Activated gamma-delta T cell treated with anti-CD3 and anti-CD28 coated beads, Interleukin-2, amount 50 U/mL, for 16 hours (primary cell): Measurements from ENCODE around the gene ADAMTS20.
"Not testable (repeated sequence)": the region's sequence is repeated elsewhere in the genome, so short reads cannot be mapped to it uniquely, and the experiment has no call there.

Experiments
- DNase-seq: peaks from one replicate; pipeline ENCODE4 v3.0.0-alpha.2; 2020; ENCODE audit warnings: low read depth

The ADAMTS20 gene

GRCh38 chr12:43551971-43552559 is at the start of gene ADAMTS20:
TSS of gene ADAMTS20 (minus strand) at chr12:43552203. CDS start at chr12:43551921, 282 bp downstream.
- no peak for DNase-seq

GRCh38 chr12:43599708-43600107 is 47.7 kb upstream of the ADAMTS20 start:
- DNase-seq = no peak

DNA sequence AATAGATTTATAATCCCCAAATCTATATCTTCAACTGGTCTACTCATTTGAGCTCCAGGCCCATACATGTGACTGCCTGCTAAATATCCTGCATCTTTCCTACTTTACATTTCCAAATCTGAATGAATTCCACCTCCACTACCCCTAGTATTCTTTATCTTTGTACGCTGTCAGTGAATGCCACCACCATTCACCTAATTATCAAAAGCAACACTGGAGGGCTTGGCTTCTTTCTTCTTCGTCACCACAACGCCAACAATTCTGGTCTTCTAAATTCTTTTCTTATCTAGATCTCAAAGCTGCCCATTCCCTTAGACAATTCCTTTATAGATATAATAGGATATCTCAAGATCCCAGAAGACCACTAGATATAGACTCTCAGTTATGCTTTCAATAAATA is 47.1 kb upstream of the ADAMTS20 start:
- DNase-seq = no peak

DNA sequence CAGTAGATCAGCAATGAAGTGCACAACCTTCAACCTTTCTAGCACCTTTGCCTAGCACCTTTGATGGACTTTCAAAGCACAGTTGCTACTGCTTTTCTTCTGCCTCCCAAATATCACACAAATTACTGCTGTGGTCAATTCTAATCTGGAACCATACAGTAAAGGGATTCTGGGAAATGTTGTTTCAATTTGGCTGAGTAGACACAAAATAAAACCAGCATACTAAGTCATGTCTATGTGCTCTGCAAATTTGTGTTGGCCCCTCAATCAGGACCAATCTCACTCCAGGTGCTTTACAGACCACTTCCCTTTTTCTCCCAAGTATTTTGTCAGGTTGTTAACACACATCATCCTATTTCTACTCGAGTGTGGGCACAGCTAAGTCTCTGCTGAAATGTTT is 38.3 kb upstream of the ADAMTS20 start:
- no peak for DNase-seq

- no peak for DNase-seq
These were observed 34.7 kb upstream of the ADAMTS20 start for GRCh38 chr12:43586646-43587245.

GRCh38 chr12:43585676-43586075 is 33.7 kb upstream of the ADAMTS20 start:
- DNase-seq = no peak

DNA sequence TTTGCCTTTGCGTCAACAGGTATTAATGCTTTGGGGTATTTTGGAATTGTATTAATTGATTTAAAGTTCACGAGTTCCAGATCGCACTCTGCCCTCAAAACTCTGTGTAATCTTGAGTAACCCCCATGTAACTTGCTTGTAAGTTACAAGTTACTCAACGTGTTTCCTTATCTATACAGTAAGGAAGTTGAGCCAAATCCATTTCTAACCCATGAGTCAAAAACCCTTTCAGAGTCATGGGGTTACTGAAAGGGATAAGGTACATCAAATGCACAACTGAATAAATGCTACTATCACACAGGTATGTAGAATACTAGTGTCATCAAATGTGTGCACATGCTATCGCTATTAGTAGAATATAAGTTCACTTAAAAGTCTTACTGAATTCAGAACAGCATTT is 28.6 kb upstream of the ADAMTS20 start:
- no peak for DNase-seq

DNA sequence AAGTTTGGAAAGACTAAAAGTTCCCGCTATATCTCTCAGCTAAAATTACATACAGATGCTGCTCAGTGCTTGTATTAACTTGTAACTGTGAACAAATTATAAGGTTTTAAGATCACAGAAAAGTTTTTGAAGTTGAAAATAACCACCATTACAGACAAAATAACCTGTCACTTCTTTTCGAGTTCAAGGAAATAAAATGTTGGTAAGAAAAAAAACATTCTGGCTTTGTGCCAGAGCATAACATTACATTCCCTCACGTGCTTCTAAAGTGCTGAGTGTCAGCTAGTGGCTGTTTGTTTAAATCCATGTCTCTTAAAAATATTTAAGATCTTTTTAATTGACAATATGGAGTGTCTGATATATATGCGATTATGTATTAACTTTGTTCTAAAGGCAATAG is 27.2 kb upstream of the ADAMTS20 start:
- DNase-seq = no peak

GRCh38 chr12:43578782-43579181 is 26.8 kb upstream of the ADAMTS20 start:
- DNase-seq = no peak

DNA sequence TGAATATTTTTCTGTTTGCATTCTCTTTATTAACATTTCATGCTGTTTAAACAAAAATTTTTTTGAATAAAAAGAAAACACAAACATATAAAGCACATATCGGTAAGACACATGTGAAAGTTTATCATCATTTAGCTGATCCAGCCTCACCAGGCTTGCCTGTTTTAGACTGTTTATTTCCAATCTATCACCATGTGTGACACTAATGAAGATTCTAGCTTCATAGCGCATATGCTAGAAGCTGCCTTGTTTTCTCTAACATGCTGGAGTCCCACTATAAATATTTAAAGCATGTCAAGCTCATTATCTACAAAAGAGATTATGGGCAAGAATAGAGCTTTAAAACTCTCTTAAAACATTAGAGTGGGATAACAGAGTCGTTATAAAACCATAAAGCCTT is 25.4 kb upstream of the ADAMTS20 start:
- no peak for DNase-seq

DNA sequence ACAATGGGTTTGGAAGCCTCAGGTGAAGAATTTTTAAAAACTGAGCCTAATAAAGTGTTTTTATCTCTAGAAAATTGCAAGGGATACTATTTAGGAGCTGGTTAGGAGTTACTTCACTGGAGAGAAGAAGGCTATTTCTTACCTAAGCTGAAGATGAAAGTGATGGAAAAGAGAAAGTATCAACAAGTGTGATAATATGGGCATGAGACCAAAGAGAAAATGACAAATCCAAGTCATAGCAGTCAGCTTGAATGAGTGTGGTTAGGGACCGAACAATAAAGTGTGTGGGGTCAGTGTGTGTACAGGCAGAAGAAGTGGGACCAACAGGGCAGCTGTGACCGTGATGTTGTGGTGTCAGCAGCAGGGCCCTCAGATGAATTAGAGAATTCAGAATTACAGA is 24.2 kb upstream of the ADAMTS20 start:
- DNase-seq = no peak

GRCh38 chr12:43571885-43572284 is 19.9 kb upstream of the ADAMTS20 start:
- no peak for DNase-seq

- no peak for DNase-seq
These were observed 4.1 kb upstream of the ADAMTS20 start for GRCh38 chr12:43556057-43556456.

DNA sequence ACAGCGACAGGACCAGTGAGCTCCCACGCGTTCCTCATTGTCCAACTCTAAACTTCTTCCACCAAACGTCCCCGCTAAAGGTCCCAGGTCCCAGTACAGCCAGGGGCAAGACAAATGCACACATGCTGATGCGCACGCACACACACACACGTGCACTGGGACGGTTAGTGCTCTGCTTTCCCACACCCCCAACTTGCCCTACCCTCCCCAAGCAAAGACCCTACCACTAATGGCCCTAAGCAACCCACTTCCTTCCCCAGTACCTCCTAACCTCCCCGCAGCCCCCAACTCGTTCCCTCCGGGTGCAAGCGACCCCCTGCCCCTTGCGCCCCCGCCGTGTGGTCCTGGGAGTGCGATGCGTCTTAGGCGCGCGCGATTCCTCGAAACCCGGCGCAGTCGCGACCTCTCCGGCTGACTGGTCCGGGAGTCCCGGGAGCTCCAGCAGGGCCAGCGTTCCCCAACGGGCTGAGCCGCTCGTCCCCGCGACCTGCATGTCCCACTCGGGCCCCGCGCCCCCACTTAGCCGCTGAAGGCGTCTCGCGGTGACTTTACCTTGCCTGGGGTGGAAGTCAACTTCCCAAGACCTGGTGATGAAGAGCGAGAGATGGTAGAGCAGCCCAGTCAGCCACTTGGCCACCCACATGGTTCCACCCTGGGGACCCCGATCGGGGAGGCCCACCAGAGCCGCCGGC is 578 bp downstream of the ADAMTS20 start:
- DNase-seq = no peak

DNA sequence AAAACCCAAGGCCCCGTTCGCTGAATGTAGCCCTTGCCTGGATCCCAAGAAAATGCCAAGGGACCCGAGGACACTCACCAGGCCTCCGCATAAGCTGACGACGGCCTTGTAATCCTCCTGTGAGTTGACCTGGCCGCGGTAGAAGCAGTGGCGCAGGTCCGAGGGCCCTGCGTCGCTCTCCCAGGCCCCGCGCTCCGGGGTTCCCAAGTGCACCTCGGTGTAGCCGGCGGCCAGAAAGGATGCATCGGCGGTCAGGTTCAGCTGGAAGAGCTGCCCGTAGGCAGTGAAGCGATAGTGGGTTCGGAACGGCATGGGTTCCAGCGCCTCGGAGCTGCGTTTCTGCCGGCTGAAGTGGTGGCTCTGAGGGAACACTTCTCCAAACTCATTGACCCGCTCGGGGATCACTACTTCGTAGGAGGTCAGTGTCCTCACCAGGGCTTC is 1.2 kb downstream of the ADAMTS20 start:
- DNase-seq = no peak

GRCh38 chr12:43544703-43545102 is 7.3 kb downstream of the ADAMTS20 start:
- no peak for DNase-seq

DNA sequence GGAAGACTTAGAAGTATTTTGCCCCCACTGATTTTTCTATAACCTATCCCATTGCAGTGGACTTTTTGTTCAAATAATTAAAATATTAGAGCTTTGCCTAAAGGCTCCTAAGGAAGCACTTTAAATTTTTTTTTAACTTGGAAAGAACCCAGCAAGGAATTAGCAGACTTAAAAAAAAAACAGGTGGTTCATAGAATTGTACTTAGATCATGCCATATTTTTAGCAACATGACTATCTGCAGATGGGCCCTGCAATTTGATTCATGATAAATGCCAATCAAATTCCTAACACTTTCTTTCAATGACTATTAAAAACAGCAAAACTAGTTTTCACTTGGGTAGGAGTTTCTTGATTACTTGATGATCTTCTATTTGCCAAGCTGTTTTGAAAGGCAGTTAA is 11.5 kb downstream of the ADAMTS20 start:
- DNase-seq = no peak

GRCh38 chr12:43537675-43538074 is 14.3 kb downstream of the ADAMTS20 start:
- DNase-seq = not testable (repeated sequence)

- DNase-seq = no peak
These were observed 36.0 kb downstream of the ADAMTS20 start for GRCh38 chr12:43516045-43516444.

DNA sequence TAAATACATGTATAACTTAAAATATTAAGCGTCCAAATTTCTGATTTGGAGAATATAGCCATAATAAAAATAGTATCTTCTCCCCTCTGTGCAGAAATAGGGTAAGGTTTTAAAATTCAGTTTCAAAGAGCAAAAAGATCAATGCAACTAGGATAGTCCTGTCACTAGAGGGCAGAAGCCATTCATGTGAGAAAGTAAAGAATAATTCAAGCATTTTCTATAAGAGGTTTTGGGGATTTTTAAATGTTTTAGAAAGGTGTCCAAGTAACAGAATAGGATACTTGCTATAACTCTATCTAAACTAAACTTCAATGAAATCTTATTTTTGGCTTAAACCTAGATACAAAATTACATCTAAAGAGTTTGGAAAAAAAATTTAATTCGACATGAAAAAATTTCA is 50.3 kb downstream of the ADAMTS20 start:
- DNase-seq = no peak

GRCh38 chr12:43493261-43493797 is 58.7 kb downstream of the ADAMTS20 start:
- DNase-seq = no peak

DNA sequence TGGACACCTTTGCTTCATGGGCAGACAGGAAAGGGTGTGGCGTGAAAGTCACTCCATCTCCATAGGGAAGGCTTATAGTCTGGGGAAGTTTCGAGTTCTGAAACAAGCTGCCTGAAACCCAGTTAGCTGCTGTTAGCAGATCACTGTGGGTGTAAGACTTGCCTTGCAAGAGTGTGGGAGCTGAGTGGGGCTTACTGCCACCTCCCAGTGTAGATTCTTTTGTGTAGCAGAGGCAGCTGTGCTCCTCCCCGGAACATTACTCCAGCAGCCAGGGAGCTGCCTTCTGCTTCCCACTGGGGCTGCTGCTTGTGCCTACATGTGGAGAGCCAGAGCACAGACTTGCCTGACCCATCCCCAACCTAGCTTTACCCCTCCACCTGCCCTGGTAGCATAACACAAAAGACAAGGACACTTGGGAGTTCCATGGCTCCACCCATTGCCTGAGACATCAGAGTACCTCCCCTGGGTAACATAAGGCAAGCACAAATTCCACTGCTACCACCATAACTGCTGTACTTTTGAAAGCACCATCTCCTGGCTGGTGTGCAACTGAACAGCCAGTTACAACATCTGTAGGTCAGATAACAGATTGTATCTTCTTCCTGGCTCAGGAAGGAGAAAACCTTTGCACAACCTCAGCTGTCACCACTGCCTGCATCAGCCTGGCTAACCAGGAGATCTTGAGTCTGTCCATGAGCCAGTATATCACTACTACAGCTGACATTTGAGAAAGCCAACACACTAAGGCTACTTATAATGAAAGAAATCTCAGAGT is 69.5 kb downstream of the ADAMTS20 start:
- DNase-seq = no peak

GRCh38 chr12:43480591-43480990 is 71.4 kb downstream of the ADAMTS20 start:
- no peak for DNase-seq
